Loucy (cell line): Measurements from ENCODE around the gene KLHL6.

Experiments
- H2AFZ ChIP-seq: fragments of 200-600 bp; sonication (generic); 2 replicates; pipeline ENCODE4 v1.6.0; 2016; ENCODE audit warnings: antibody characterized with exemption, mild to moderate bottlenecking, low read length, moderate library complexity
- H3F3A ChIP-seq: fragments of 200-600 bp; 2 replicates; pipeline ENCODE4 v1.6.0; 2016; ENCODE audit warnings: antibody characterized with exemption, low read depth, mild to moderate bottlenecking
- H3K27me3 ChIP-seq: fragments of 200-600 bp; sonication (generic); 2 replicates; pipeline ENCODE4 v1.6.1; 2014; ENCODE audit warnings: low read length, mild to moderate bottlenecking; ENCODE audit not compliant: insufficient read depth, poor library complexity, severe bottlenecking
- H3K36me3 ChIP-seq: fragments of 200-600 bp; sonication (generic); 2 replicates; pipeline ENCODE4 v1.6.1; 2016; ENCODE audit warnings: low read length; ENCODE audit not compliant: insufficient read depth
- H3K4me1 ChIP-seq: fragments of 200-600 bp; sonication (generic); 2 replicates; pipeline ENCODE4 v1.5.1; 2014; ENCODE audit warnings: low read length, mild to moderate bottlenecking; ENCODE audit not compliant: insufficient read depth, poor library complexity, severe bottlenecking
- H3K4me2 ChIP-seq: fragments of 200-600 bp; sonication (generic); 2 replicates; pipeline ENCODE4 v1.6.0; 2014; ENCODE audit warnings: antibody characterized with exemption, low read length, low read depth, mild to moderate bottlenecking; ENCODE audit not compliant: poor library complexity, severe bottlenecking
- H3K4me3 ChIP-seq: fragments of 200-600 bp; sonication (generic); 2 replicates; pipeline ENCODE4 v1.5.1; 2014; ENCODE audit warnings: low read length, mild to moderate bottlenecking, mixed read lengths; ENCODE audit not compliant: poor library complexity, severe bottlenecking
- H3K79me2 ChIP-seq: fragments of 200-600 bp; sonication (generic); 2 replicates; pipeline ENCODE4 v1.6.1; 2014; ENCODE audit warnings: low read length; ENCODE audit not compliant: insufficient read depth
- H3K9ac ChIP-seq: fragments of 200-600 bp; sonication (generic); 2 replicates; pipeline ENCODE4 v1.6.0; 2014; ENCODE audit warnings: mild to moderate bottlenecking, low read depth, low read length, moderate library complexity; ENCODE audit not compliant: poor library complexity, severe bottlenecking
- H3K9me2 ChIP-seq: fragments of 200-600 bp; sonication (generic); replicated peaks from 2 replicates; pipeline ENCODE4 v1.6.1; 2016; ENCODE audit warnings: low read depth, low read length, mixed read lengths
- H3K9me3 ChIP-seq: fragments of 200-600 bp; sonication (generic); 2 replicates; pipeline ENCODE4 v1.6.1; 2014; ENCODE audit warnings: mild to moderate bottlenecking, antibody characterized with exemption, low read length, low read depth; ENCODE audit not compliant: insufficient read depth
- H4K20me1 ChIP-seq: fragments of 200-600 bp; sonication (generic); 2 replicates; pipeline ENCODE4 v1.6.0; 2014; ENCODE audit warnings: antibody characterized with exemption, low read length, mild to moderate bottlenecking; ENCODE audit not compliant: insufficient read depth, poor library complexity, severe bottlenecking
- EZH2phosphoT487 ChIP-seq: fragments of 200-600 bp; IDR thresholded peaks from 2 replicates; pipeline ENCODE4 v1.6.1; 2018; ENCODE audit warnings: antibody characterized with exemption, mild to moderate bottlenecking, moderate library complexity, borderline replicate concordance
- TF ChIP-seq, protein P1 (sequence below): fragments of 200-600 bp; sonication (generic); conservative IDR thresholded peaks from 2 replicates; pipeline ENCODE4 v1.5.1; 2014; ENCODE audit warnings: mild to moderate bottlenecking, antibody characterized with exemption, low read length

The KLHL6 gene

GRCh38 chr3:183555541-183556081 lies at the start of gene KLHL6:
KLHL6 (minus strand) TSS chr3:183555706; CDS start chr3:183555653, 53 bp downstream.
- Histone ChIP-seq H3K4me1 (peaks cover 42% of the 10 kb centered on the region), H3K4me3 (peak within 1 kb of the TSS; percentile 93), H3K36me3 (no peaks in the 10 kb centered on the region), H3K9ac (peak within 1 kb of the TSS; percentile 92), H3K27me3 (no peaks in the 10 kb centered on the region), H3F3A (0 out of 2 replicates have a peak, but pooled peaks cover 6% of the 10 kb centered on the region), H3K79me2 (peaks cover 47% of the 10 kb centered on the region), H3K9me2 (no peaks in the 10 kb centered on the region), H3K4me2 (peak within 1 kb of the TSS; percentile 97), H3K9me3 (no peaks in the 10 kb centered on the region), H2AFZ (peak within 1 kb of the TSS; percentile 58), H4K20me1 (peaks cover 26% of the 10 kb centered on the region)
- TF ChIP-seq, protein P1, sequence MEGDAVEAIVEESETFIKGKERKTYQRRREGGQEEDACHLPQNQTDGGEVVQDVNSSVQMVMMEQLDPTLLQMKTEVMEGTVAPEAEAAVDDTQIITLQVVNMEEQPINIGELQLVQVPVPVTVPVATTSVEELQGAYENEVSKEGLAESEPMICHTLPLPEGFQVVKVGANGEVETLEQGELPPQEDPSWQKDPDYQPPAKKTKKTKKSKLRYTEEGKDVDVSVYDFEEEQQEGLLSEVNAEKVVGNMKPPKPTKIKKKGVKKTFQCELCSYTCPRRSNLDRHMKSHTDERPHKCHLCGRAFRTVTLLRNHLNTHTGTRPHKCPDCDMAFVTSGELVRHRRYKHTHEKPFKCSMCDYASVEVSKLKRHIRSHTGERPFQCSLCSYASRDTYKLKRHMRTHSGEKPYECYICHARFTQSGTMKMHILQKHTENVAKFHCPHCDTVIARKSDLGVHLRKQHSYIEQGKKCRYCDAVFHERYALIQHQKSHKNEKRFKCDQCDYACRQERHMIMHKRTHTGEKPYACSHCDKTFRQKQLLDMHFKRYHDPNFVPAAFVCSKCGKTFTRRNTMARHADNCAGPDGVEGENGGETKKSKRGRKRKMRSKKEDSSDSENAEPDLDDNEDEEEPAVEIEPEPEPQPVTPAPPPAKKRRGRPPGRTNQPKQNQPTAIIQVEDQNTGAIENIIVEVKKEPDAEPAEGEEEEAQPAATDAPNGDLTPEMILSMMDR, result no peak; the same call in 1 of the 2 replicates
- no peak for TF ChIP-seq EZH2phosphoT487

DNA sequence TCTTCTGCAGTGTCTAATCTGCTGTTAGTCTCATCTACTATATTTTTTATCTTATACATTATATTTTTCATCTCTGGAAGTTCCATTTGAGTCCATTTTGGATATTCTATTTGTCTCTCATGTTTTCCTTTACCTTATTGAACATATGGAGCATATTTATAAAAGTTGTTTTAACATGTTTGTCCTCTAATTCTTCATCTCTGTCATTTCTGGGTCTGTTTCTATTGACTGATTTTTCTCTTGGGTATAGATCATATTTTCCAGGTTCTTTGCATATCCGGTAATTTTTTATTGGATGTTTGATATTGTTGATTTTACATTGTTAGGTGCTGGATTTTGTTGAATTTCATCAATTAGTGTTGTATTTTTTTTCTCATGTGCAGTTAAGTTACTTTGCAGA lies 42.5 kb upstream of the KLHL6 start:
- no peak overlapping the region for H2AFZ ChIP-seq
- H3K4me2 ChIP-seq, result no peak overlapping the region
- no peak overlapping the region for H3K4me3 ChIP-seq
- H3K9me3 ChIP-seq, result 0 out of 2 replicates have a peak, but pooled peaks cover 13% of the 10 kb centered on the region
- no peak for TF ChIP-seq EZH2phosphoT487
- TF ChIP-seq, protein P1, result no peak
- H3K9me2 ChIP-seq, result no peaks in the 10 kb centered on the region
- H3K27me3 ChIP-seq, result no peaks in the 10 kb centered on the region
- no peaks in the 10 kb centered on the region for H4K20me1 ChIP-seq
- no peaks in the 10 kb centered on the region for H3F3A ChIP-seq
- H3K4me1 ChIP-seq, result no peaks in the 10 kb centered on the region
- no peaks in the 10 kb centered on the region for H3K36me3 ChIP-seq
- no peak overlapping the region for H3K9ac ChIP-seq
- H3K79me2 ChIP-seq, result no peaks in the 10 kb centered on the region

DNA sequence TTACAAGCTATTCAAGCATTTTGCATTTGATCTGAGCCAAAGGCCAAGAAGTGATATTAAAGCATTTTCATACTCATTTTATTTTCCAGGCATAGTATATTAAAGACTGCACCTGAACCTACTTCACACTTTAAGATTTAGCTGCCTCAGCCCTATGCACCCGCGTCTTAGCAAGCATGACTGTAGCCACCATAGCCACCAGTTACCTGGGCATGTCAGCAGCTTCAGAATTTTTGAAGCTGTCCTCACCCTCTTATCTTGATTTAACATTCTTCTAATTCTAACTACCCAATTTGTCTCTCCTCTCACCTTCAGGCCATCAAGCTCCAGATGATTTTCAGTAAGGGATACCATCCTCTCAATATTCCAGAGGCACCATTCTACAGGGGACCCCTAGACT lies 39.1 kb upstream of the KLHL6 start:
- Histone ChIP-seq H4K20me1 (no peaks in the 10 kb centered on the region), H3K9me3 (0 out of 2 replicates have a peak, but pooled peaks cover 13% of the 10 kb centered on the region), H3K4me2 (no peak overlapping the region), H3K79me2 (no peaks in the 10 kb centered on the region), H3K27me3 (no peaks in the 10 kb centered on the region), H3K4me3 (no peak overlapping the region), H3F3A (no peaks in the 10 kb centered on the region), H3K9me2 (no peaks in the 10 kb centered on the region), H3K4me1 (peaks cover 7% of the 10 kb centered on the region), H3K36me3 (no peaks in the 10 kb centered on the region), H2AFZ (no peak overlapping the region), H3K9ac (no peak overlapping the region)
- TF ChIP-seq, protein P1, result no peak
- TF ChIP-seq EZH2phosphoT487, result no peak
